PC-3 (cell line): ENCODE measurements around the gene ZNF638. TPM values are rescaled to one million over a fixed set of nuclear protein-coding genes. Genes with fewer than 3 reads are reported as not detected.
"Not testable (repeated sequence)": the region's sequence is repeated elsewhere in the genome, so short reads cannot be mapped to it uniquely, and the experiment has no call there.

Experiments
- ATAC-seq: fragments of 200-7000 bp; cut with Tn5 transposase; 2 replicates; pipeline ENCODE4 v1.9.1; 2020; ENCODE audit warnings: mild to moderate bottlenecking, moderate library complexity
- BruUV-seq: library from RNA; stranded (reverse); fragments of 400-500 nt; replicated peaks from 2 replicates; lab custom pipeline; 2021; lab: Mats Ljungman, UMichigan
- CTCF ChIA-PET: fragments of 300-600 bp; sonication (Branson Sonifier 250); formaldehyde crosslinking; loops from one replicate; lab custom pipeline; 2022; ENCODE audit warnings: antibody characterized with exemption; lab: Charles Lee
- POLR2A ChIA-PET: fragments of 300-600 bp; sonication (Branson Sonifier 250); formaldehyde crosslinking; loops from one replicate; lab custom pipeline; 2022; ENCODE audit warnings: antibody characterized with exemption; ENCODE audit not compliant: unreplicated experiment; lab: Charles Lee
- DNase-seq: peaks from one replicate; pipeline ENCODE4 v3.0.0-alpha.2; 2015
- H2AFZ ChIP-seq: fragments of 300-600 bp; sonication (generic); 2 replicates; pipeline ENCODE4 v1.6.0; 2016; ENCODE audit warnings: antibody characterized with exemption, low read length
- H3F3A ChIP-seq: fragments of 300-600 bp; sonication (generic); one replicate; pipeline ENCODE4 v1.6.0; 2017; ENCODE audit warnings: antibody characterized with exemption, low read length, control low read depth, mild to moderate bottlenecking; ENCODE audit not compliant: unreplicated experiment
- H3K27ac ChIP-seq: fragments of 300-600 bp; sonication (generic); 2 replicates; pipeline ENCODE4 v1.5.1; 2016; ENCODE audit warnings: mild to moderate bottlenecking, low read length
- H3K27me3 ChIP-seq: fragments of 300-600 bp; sonication (generic); 2 replicates; pipeline ENCODE4 v1.6.1; 2016; ENCODE audit warnings: low read length, mixed read lengths
- H3K36me3 ChIP-seq: fragments of 300-600 bp; sonication (generic); 2 replicates; pipeline ENCODE4 v1.6.1; 2016; ENCODE audit warnings: low read depth, mixed run types, low read length, mixed read lengths
- H3K4me1 ChIP-seq: fragments of 300-600 bp; sonication (generic); 2 replicates; pipeline ENCODE4 v1.5.1; 2016; ENCODE audit warnings: low read length; ENCODE audit not compliant: insufficient read depth
- H3K4me2 ChIP-seq: fragments of 300-600 bp; sonication (generic); 2 replicates; pipeline ENCODE4 v1.6.0; 2016; ENCODE audit warnings: low read length
- H3K4me3 ChIP-seq: fragments of 300-600 bp; sonication (generic); 2 replicates; pipeline ENCODE4 v1.5.1; 2016; ENCODE audit warnings: mild to moderate bottlenecking, low read length, mixed read lengths
- H3K79me2 ChIP-seq: fragments of 300-600 bp; sonication (generic); 2 replicates; pipeline ENCODE4 v1.6.1; 2017; ENCODE audit warnings: low read length, mixed read lengths
- H3K9ac ChIP-seq: fragments of 300-600 bp; sonication (generic); 2 replicates; pipeline ENCODE4 v1.6.0; 2016; ENCODE audit warnings: mild to moderate bottlenecking, low read length
- H3K9me2 ChIP-seq: fragments of 300-600 bp; sonication (generic); replicated peaks from 2 replicates; pipeline ENCODE4 v1.6.1; 2016; ENCODE audit warnings: mixed run types, low read length, mixed read lengths
- H3K9me3 ChIP-seq: fragments of 300-600 bp; sonication (generic); 2 replicates; pipeline ENCODE4 v1.6.1; 2016; ENCODE audit warnings: low read length, mixed read lengths
- H4K20me1 ChIP-seq: fragments of 300-600 bp; sonication (generic); 2 replicates; pipeline ENCODE4 v1.6.1; 2016; ENCODE audit warnings: low read length, mixed read lengths
- CTCF ChIP-seq: fragments of 300-600 bp; sonication (generic); conservative IDR thresholded peaks from 2 replicates; pipeline ENCODE4 v1.5.1; 2017; ENCODE audit warnings: antibody characterized with exemption, low read depth, mild to moderate bottlenecking, low read length
- EZH2 ChIP-seq: fragments of 300-600 bp; sonication (generic); IDR thresholded peaks from one replicate; pipeline ENCODE4 v1.6.1; 2017; ENCODE audit warnings: antibody characterized with exemption, mild to moderate bottlenecking, low read length; ENCODE audit not compliant: unreplicated experiment
- EZH2phosphoT487 ChIP-seq: fragments of 300-600 bp; sonication (generic); IDR thresholded peaks from 2 replicates; pipeline ENCODE4 v1.6.1; 2018; ENCODE audit warnings: mild to moderate bottlenecking, antibody characterized with exemption, low read length, borderline replicate concordance
- intact Hi-C: fragments of 100-400 bp; cut with micrococcal nuclease; formaldehyde crosslinking; loops from 2 replicates; pipeline ENCODE4 v1.9.0; 2023
- total RNA-seq: library from RNA; depleted of rRNA; stranded (reverse); fragments of >200 nt; gene quantifications from 2 replicates; pipeline ENCODE4 v1.2.3, GENCODE V29; 2014

Gene ZNF638
- total RNA-seq, 1 experiment from 2014 or later, result 93.2 TPM

- intact Hi-C loops, result no loop called here
- Histone ChIP-seq H4K20me1 (no peaks in the 10 kb centered on the region), H3K4me2 (no peak overlapping the region), H3K27me3 (no peaks in the 10 kb centered on the region), H3K4me1 (peaks cover 13% of the 10 kb centered on the region), H3K79me2 (no peaks in the 10 kb centered on the region), H2AFZ (no peak overlapping the region), H3K4me3 (no peak overlapping the region), H3K9ac (no peak overlapping the region), H3F3A (no peaks in the 10 kb centered on the region), H3K9me2 (no peaks in the 10 kb centered on the region), H3K36me3 (peaks cover 55% of the 10 kb centered on the region), H3K27ac (no peak overlapping the region), H3K9me3 (no peaks in the 10 kb centered on the region)
- TF ChIP-seq EZH2 (no peak), CTCF (no peak), EZH2phosphoT487 (no peak)
- POLR2A ChIA-PET, result no interaction called here
- ATAC-seq (peak; percentile 43; the same call in 1 of the 2 replicates), DNase-seq (peak; percentile 58)
- TSS peak; percentile 18 for BruUV-seq
- CTCF ChIA-PET, result no interaction called here
Observed at GRCh38 chr2:71426721-71427120, 95.1 kb downstream of the ZNF638 start.

- ChIA-PET CTCF (no interaction called here), POLR2A (no interaction called here)
- BruUV-seq, result no TSS peak
Observed at GRCh38 chr2:71428472-71429383, 97.1 kb downstream of the ZNF638 start.

DNA sequence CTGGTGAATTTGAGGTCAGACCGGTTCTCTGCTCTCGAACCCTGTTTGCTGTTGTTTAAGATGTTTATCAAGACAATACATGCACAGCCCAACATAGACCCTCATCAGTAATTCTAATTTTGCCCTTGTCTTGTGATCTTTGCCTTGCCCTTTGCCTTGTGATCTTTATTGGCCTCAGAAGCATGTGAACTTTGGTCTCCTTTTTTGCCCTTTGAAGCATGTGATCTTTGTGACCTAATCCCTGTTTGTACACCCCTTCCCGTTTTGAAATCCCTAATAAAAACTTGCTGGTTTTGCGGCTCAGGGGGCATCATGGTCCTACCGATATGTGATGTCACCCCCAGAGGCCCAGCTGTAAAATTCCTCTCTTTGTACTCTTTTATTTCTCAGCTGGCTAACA lies 113.6 kb downstream of the ZNF638 start:
- intact Hi-C loops, H4K20me1 ChIP-seq, ATAC-seq, H3K9ac ChIP-seq, H3K4me1 ChIP-seq, H3K79me2 ChIP-seq, BruUV-seq, H3K4me3 ChIP-seq, CTCF ChIA-PET, H3K36me3 ChIP-seq, H3K27me3 ChIP-seq, H3K9me2 ChIP-seq, DNase-seq, H3K9me3 ChIP-seq, H3F3A ChIP-seq, H2AFZ ChIP-seq, H3K27ac ChIP-seq, H3K4me2 ChIP-seq: not testable (repeated sequence)
- POLR2A ChIA-PET, result interaction anchor here (0.6 kb wide), 1 partner anchor 1652 kb away, joined by 3 read pairs; no protein-coding TSS in a partner anchor

More at GRCh38 chr2:71428472-71429383, 97.1 kb downstream of the ZNF638 start:
- Histone ChIP-seq H3F3A (no peaks in the 10 kb centered on the region), H3K4me1 (peaks cover 13% of the 10 kb centered on the region), H3K79me2 (no peaks in the 10 kb centered on the region), H3K36me3 (peaks cover 51% of the 10 kb centered on the region), H3K4me3 (no peak overlapping the region), H4K20me1 (no peaks in the 10 kb centered on the region), H2AFZ (no peak overlapping the region), H3K4me2 (no peak overlapping the region), H3K9me3 (no peaks in the 10 kb centered on the region), H3K9ac (no peak overlapping the region), H3K27me3 (no peaks in the 10 kb centered on the region), H3K27ac (no peak overlapping the region), H3K9me2 (no peaks in the 10 kb centered on the region)
- intact Hi-C loops, result no loop called here
- ATAC-seq (no peak), DNase-seq (no peak)
- TF ChIP-seq EZH2phosphoT487, result no peak
- no peak for TF ChIP-seq EZH2
- TF ChIP-seq CTCF, result no peak
